Middle frontal gyrus (tissue), 1 donor: ENCODE results near the gene ZNF432.
"Not testable (repeated sequence)": the region's sequence is repeated elsewhere in the genome, so short reads cannot be mapped to it uniquely, and the experiment has no call there.

Experiments used
- DNase-seq: peaks from one replicate; pipeline ENCODE4 v3.0.0-alpha.2; 2015; ENCODE audit warnings: low spot score; ENCODE audit errors: extremely low spot score

The ZNF432 gene

DNA sequence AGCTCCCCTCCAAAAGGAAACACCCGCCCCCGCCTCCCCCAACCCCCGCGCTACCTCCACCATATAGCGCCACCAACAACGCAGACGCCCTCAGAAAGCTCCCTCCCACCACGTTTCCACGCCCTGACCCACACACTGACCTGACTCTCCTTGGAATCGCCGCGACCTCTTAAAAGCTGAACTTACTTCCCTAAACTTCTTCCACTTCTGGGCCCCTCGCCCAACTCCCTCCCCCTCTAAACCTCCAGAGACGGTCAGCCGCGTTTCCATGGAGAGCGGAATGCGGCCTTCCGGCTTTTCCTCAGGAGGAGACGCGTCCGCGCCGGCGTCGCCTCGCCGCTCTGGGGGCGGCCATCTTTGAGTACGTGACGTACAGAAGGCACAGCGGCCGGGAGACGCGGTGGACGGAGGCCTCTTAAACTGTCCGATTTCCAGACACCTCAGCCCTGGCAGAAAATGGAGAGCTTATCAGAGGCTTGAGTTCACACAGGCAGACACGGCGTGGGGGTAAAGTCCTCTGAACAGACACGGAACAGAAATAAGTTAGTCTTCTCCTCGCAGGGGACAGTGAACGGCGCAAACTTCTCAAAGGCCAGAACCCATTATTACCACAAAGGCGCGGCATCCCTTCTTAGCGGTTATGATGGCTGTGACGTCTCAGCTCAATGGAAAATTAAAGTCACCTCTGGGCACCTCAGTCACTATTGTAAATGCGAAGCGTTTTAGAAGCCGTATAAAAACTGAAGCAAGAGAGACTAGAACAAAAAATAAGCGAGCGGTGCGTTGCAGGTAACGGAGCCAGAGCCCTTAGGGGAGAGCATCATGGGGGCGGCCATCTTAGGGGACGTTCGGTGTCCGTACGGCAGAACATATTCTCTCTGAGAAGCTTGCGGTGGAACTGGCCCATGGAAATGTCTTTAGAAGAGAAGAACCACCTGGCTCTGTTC lies at the start of gene ZNF432:
Gene ZNF432, minus strand, starts transcription at position 284 of the 947 bp plus-strand sequence. CDS start 1,970 bp downstream, outside the sequence.
- peak; percentile 94 for DNase-seq

DNA sequence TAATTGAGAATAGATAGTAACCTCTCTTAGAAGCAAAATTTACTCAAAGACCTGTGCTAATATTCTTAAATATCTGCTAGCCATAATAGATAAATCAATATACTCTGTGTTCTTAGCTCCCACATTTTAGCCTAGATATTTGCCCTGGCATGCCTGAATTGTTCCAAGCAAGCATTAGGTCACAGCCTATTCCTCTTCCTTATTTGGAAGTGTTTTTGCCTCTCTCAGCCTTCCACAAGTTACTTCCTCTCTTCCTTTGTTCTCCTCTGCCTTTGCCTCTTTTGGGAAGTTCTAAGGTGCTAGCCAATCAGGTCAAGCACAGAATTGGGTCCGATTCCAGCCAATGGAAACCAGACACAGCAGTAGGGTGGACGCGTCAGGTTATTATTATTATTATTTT lies 47.8 kb upstream of the ZNF432 start:
- not testable (repeated sequence) for DNase-seq

DNA sequence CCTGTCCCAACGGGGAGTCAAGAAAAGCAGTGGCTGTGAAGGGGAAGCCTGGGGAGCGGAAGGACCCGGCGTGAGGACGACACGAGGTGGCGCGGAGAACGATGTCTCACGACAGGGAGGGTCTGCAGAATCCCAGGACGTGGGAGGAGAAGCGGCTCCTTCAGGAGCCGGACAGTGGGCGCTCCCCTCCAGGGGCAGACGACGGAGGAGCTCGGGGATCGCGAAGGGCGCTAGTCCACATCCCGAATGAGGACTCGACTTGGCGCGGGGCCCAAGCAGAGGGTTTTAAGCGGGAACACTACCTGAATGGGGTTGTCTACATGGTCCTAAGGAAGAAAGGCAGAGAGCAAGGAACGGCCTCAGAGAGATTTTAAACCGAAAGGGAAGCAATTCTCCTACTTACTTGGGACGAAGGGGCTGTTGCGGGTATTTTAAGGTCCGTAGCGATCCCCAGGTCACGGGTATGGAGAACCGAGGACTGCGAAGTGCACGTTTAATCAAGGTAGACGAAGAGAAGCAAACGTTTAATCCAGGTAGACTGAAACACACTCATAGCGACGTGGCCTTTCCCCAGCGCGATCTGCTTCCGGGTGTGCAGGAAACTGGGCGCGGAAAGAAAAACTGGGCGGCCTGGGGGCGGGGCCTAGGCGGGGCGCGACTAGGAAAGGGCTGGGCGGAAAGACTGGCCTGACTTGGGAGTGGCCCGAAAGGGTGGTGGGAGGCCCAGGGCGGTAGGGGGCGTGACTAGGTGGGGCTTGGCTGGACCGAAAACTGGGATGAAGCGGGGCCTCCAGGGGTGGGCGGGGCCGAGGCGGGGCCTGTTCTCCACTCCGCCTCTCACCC lies 46.8 kb upstream of the ZNF432 start, which contains the start of gene ZNF841:
Gene ZNF841, minus strand, starts transcription at position 594 of the 843 bp plus-strand sequence. CDS start 10,964 bp downstream, outside the sequence.
- DNase-seq: peak; percentile 77

DNA sequence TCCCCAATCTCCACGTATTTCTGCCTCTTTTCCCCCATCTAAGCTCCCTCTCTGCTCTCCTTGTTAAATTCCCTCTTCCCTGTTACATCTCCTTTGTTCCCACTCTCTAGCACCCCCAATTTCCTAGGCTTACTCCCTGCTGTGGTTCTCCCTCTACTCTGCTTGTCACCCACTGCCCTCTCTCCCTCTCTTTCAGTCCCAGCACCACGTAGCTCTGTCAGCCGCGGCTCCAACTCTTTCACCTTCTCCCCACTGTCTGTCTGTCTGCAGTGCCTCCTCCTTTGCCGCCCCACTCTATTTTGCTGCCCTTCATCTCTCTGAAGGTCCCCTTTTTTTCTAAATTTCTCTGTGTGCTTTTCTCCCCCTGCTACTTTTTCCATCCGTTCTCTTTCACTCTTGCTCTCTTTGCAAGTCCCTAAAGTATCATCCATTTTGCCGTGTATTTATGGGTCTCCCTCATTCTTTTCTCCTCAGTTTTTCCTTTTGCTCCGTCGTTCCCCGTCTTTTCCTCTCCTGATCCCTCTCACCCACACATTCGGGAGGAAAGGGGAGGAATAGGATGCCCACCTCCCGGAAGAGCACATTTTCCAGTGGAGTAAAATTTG lies 46.0 kb upstream of the ZNF432 start:
- no peak for DNase-seq

DNA sequence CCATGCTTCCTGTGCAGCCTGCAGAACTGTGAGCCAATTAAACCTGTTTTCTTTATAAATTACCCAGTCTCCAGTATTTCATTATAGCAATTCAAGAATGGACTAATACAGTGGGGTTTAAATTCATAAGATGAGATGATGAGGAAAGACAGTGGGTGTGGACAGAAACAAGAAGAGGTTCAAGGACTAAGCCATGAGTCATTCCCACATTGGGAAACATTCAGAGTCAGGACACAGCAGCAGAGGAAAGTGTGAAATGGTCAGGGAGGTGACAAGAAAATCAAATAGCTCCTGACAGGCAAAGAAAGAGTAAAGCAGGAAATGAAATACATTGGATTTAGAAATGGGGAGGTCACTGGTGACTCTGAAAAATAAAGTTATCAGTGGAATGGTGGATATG lies 37.8 kb upstream of the ZNF432 start:
- DNase-seq: no peak

DNA sequence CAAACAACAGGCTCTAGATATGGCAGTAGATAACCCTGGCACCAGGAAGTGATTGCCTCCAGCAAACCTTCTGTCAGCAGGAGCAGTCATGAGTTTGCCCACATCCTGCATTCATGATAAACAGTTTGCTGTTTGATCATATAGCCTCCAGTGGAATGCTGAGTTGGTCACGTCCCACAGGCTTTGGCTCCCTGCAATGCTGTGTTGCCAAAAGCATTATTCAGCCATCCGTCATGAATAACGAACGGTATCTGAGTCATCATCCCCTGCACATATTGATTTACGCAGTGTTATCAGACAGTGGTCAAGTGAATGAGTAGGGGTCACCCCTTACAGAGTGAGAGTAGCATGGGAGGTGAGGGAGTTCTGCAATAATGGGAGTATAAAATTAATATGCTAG lies 21.9 kb upstream of the ZNF432 start:
- no peak for DNase-seq

DNA sequence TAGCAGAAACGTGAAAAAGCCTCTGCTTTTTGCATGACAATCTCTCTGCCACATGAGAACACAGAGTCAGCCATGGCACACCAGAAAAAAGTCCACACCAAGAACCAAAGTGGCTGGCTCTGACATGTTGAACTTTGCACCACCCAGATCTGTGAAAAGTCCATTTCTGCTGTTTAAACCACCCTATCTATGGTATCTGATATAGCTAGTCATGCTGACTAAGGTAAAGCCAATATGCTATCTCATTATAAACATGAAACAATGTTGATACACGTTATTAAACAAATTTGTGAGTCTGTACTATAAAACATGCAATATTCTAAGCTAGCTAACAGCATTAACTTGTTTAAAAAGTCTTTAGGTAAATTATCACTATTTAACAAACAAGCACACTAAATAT lies 21.0 kb upstream of the ZNF432 start:
- no peak for DNase-seq

DNA sequence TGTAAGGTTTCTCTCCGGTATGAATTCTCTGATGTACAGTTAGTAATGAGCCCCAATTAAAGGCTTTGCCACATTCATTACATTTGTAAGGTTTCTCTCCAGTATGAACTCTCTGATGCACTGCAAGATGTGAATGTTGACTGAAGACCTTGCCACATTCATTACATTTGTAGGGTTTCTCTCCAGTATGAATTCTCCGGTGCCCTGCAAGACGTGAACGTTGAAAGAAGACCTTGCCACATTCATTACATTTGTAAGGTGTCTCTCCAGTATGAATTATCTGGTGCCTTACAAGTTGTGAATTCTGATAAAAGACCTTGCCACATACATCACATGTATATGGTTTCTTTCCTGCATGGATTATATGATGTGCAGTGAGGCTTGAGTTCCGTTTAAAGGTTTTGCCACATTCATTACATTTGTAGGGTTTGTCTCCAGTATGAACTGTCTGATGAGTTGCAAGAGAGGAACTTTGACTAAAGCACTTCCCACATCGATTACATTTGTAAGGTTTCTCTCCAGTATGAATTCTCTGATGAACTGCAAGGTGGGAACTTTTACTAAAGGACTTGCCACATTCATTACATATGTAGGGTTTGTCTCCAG lies 17.7 kb upstream of the ZNF432 start:
- no peak for DNase-seq

DNA sequence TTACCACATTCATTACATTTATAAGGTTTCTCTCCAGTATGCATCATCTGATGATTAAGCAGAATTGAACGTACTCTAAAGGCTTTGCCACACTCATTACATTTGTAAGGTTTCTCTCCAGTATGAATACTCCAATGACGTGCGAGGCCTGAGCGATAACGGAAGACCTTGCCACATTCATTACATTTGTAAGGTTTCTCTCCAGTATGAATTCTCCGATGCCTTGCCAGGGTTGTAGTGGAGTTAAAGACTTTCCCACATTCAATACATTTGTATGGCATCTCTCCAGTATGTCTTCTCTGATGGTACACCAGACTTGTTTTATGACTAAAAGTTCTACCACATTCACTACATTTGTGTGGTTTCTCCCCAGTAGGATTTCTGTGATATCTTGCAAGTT lies 16.8 kb upstream of the ZNF432 start:
- DNase-seq: no peak

DNA sequence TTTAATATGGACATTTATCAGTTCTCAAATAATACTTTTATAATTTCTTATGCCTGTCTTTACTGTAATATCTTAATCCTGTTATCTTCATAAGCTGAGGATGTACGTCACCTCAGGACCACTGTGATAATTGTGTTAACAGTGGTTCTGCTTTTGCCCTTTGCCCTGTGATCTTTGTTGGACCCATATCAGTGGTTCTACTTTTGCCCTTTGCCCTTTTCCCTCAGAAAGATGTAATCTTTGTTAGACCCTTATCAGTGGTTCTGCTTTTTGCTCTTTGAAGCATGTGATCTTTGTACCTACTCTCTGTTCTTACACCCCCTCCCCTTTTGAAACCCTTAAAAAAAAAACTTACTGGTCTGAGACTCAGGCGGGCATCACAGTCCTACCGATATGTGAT lies 7.8 kb upstream of the ZNF432 start:
- not testable (repeated sequence) for DNase-seq

DNA sequence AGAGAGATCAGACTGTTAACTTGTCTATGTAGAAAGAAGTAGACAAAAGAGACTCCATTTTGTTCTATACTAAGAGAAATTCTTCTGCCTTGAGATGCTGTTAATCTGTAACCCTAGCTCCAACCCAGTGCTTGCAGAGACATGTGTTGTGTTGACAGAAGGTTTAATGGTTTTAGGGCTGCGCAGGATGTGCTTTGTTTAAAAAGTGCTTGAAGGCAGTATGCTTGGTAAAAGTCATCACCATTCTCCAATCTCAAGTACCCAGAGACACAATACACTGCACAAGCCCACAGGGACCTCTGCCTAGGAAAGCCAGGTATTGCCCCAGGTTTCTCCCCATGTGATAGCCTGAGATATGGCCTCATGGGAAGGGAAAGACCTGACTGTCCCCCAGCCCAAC lies 3.1 kb upstream of the ZNF432 start:
- not testable (repeated sequence) for DNase-seq

DNA sequence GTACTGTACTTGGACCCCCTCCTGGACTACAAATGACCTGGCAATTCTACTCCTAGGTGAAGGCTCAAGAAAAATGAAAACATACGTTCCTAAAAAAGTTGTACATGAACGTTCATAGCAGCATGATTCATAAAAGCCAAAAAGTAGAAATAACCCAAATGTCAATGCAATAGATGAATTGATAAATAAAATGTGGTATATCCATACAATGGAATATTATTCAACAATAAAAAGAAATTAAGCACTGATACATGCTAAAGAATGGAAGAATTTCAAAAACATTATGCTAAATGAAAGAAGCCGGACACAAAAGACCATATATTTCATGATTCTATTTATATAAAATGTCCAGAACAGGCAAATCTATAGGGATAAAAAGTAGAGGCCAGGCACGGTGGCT lies 9.5 kb downstream of the ZNF432 start:
- no peak for DNase-seq

DNA sequence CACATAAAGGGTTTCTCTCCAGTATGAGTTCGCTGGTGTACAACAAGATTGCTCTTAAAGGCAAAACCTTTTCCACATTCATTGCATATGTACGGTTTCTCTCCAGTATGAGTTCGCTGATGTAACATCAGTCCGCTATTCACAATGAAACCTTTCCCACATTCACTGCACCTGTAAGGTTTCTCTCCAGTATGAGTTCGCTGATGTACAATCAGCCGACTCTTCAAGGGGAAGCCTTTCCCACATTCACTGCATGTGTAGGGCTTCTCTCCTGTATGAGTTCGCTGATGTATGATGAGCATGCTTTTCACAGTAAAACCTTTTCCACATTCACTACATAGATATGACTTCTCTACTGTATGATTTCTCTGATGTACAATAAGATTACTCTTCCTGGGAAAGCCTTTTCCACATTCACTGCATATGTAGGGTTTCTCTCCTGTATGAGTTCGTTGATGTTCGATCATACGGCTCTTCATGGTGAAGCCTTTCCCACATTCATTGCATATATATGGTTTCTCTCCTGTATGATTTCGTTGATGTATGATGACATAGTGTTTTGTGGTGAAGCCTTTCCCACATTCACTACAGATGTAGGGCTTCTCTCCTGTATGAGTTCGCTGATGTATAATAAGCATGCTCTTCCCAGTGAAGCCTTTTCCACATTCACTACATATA lies 14.4 kb downstream of the ZNF432 start:
- DNase-seq: no peak

DNA sequence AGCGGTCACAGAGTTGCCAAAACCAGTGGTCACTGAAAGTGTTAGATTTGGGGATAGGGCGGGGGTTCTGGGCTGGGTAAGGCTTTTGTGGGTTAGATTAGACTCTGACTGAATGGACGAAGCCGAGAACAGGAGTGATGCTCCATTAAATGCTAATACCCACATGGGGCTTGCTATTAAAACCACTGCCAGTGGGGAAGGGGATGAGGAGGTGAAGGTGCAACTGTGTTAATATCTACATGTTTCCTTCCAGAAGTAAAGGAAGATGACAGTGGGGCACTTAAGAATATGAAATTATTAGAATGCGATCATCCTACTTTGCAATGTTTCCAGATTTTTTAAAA lies 19.9 kb downstream of the ZNF432 start:
- no peak for DNase-seq

DNA sequence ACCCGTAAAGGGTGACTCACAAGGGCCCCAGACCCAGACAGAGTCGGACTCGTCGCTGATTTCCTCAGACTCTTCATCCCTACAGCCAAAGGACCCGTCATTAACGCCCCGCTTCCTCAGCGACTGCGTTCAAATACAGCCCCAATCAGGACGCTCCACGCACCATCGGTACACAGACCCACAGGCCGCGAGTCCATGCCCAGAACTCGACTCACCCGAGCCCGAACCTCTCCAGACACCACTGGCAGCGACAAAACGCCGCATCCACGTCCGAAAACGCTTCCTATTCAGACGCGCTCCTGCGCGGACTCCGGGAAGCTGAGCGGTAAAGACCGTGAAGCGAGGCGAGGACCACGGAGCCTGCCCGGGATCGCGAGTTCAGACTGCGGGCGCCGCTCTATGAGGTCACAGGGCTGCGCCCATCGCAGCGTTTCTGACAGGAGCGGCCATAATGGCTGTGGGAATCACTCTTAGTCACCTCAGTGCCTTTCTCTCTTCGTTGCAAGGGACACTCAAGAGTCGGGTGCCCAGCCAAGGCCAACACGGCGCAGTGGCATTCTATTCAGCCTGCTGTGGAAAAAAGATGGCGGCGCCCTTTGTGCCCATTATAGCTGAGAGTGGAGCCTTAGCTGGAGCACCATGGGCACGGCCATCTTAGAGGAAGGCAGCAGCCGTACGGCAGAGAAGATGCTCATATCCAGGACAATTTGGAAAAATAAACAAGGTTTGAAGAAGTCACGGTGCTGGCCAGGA lies 20.4 kb downstream of the ZNF432 start, which contains the start of gene ZNF614:
Gene ZNF614, minus strand, starts transcription at position 353 of the 753 bp plus-strand sequence. CDS start 2,634 bp downstream, outside the sequence.
- DNase-seq: peak; percentile 79

DNA sequence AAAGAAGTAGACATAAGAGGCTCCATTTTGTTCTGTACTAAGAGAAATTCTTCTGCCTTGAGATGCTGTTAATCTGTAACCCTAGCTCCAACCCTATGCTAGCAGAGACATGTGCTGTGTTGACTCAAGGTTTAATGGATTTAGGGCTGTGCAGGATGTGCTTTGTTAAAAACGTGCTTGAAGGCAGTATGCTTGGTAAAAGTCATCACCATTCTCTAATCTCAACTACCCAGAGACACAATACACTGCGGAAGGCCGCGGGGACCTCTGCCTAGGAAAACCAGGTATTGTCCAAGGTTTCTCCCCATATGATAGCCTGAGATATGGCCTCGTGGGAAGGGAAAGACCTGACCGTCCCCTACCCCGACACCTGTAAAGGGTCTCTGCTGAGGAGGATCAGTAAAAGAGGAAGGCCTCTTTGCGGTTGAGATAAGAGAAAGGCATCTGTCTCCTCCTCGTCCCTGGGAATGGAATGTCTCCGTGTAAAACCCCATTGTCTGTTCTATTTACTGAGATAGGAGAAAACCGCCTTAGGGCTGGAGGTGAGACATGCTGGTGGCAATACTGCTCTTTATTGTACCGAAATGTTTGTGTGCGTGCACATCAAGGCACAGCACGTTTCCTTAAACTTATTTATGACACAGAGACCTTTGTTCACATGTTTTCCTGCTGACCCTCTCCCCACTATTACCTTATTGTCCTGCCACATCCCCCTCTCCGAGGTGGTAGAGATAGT lies 22.2 kb downstream of the ZNF432 start:
- not testable (repeated sequence) for DNase-seq

DNA sequence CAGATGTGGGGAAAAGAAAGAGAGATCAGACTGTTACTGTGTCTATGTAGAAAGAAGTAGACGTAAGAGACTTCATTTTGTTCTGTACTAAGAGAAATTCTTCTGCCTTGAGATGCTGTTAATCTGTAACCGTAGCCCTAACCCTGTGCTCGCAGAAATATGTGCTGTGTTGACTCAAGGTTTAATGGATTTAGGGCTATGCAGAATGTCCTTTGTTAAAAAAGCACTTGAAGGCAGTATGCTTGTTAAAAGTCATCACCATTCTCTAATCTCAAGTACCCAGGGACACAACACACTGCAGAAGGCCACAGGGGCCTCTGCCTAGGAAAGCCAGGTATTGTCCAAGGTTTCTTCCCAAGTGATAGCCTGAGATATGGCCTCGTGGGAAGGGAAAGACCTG lies 24.2 kb downstream of the ZNF432 start:
- not testable (repeated sequence) for DNase-seq

DNA sequence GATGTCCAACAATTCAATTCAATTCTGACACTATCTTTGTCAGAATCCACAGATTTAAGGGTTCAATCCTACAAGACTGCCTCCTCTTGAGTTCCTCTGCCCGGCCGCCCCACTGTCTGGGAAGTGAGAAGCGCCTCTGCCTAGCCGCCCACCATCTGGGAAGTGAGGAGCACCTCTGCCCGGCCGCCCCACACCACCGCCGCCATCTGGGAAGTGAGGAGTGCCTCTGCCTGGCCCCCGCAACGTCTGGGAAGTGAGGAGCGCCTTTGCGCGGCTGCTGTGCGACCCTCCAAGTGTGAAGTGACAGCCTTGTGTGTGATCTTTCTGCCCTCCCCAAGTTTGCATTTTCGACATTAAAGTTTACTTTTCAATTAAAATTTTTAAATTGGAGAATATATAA lies 26.4 kb downstream of the ZNF432 start:
- DNase-seq: no peak

DNA sequence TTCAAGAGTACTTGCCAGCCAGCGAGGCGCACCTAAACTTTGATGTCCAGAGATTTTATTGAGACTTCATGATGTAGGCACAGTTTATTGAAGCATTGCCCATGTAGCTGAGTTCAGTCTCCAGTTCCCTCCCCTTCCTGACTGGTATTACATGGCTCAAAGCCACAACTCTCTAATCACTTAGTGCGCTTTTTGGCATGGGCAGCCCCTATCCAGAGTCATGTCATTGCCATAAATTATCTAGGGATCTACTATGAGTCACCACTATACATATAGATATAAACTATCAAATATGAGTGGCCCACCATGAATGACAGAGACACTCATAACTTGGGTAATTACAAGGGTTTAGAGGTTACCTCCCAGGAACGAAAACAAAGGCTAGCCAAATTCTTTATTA lies 28.1 kb downstream of the ZNF432 start:
- DNase-seq: no peak
